Measurements from ENCODE around the gene PARN.
"Not testable (repeated sequence)": the region's sequence is repeated elsewhere in the genome, so short reads cannot be mapped to it uniquely, and the experiment has no call there.

The PARN gene

DNA sequence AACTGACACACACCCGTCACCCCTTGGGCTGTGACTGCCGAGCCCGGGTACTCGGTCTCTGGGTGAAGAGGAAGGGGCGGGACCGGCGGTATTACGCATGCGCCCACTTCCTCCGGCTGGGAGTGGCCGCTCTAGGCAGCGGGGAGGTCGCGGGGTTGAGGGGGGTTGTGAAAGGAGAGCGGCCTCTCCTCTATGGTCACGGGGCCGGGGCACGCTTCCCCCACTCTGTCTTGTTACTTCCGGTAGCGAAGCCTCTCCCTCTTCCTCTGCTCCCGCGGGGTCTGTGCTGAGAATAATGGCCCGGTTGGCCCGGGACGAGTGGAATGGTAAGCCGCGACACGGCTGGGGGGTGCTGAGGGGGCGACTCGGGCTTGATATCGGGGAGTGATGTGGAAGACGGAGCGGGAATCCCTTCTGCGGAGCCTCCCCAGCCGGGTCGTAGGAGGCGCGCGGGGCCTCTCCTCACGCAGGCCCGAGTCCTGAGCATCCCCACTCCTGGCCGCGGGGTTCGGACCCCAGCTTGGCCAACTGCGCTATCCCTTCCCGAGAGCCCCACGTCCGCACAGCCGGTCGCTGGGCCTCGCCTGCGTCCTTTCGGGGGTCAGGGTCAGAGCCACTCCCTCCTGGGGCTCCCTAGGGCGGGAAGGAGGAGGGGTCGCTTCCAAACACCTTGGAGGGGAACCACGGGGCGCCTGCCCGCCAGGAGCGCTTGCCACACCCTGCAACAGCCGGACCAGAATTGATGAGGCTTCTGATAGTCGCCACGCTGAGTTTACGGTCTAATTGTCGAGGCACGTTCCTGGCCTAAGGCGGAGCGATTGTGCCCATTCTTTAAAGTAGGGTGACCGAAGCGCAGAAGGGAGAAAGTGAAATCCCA is 2.9 kb upstream of the PARN start, which contains the start of gene BFAR:
Gene BFAR, plus strand, starts transcription at position 259 of the 877 bp plus-strand sequence. CDS start 11,396 bp downstream, outside the sequence.
- peak; percentile 99 for DNase-seq

DNA sequence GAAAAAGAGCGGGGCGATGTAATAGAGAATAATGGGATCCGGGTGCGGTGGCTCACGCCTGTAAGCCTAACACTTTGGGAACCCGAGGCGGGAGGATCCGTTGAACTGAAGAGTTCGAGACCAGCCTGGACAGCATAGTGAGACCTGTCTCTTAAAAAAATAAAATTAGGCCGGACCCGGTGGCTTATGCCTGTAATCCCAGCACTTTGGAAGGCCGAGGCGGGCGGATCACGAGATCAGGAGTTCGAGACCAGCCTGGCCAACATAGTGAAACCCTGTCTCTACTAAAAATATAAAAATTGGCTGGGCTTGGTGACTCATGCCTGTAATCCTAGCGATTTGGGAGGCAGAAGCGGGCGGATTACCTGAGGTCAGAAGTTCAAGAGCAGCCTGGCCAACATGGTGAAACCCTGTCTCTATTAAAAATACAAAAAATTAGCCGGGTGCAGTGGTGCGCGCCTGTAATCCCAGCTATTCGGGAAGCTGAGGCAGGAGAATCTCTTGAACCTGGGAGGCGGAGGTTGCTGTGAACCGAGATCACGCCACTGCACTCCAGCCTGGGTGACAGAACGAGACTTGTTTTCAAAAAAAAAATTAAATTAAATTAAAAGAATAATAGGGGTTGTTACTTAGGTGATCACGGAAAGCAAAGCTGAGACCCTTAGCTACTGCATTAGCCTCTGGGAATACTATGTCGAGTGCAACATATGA is 715 bp upstream of the PARN start:
- peak; percentile 28 for DNase-seq

GRCh38 chr16:14629612-14629918 is 495 bp downstream of the PARN start:
- DNase-seq = no peak

DNA sequence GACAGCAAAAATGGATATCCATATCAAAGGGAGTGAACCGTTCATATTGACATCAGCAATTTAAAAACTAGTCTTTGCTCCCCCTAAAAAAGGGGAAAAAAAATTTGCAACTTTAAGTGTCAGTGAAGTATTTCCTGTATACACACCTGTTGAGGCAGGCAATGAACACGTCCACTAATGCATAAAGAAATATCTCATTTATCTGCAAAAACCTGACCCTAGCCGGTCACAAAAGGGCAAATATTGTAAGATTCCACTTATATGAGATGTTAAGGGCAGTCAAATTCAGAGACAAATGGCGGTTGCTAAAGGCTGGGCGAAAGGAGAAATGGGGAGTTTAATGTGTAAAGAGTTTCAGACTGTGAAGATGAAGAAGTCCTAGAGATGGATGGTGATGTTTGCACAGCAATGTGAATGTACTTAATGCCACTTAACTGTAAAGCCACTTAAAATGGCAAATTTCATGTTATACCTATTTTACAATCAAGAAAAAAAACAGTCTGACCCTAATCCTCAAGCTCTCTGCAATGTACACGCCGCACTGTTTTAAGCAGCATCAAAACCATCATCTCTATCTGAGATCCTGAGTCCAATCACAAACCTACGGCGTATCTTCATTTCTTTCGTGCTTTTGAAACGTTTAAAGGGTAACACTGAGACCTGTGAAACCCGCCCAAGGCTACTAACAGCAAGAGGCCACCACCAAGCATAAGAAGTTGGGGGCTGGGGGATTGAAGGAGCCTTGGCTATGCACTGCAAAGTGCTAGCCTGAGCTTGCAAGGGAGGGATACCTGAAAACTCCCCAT is 1.1 kb downstream of the PARN start:
- peak; percentile 36 for DNase-seq

DNA sequence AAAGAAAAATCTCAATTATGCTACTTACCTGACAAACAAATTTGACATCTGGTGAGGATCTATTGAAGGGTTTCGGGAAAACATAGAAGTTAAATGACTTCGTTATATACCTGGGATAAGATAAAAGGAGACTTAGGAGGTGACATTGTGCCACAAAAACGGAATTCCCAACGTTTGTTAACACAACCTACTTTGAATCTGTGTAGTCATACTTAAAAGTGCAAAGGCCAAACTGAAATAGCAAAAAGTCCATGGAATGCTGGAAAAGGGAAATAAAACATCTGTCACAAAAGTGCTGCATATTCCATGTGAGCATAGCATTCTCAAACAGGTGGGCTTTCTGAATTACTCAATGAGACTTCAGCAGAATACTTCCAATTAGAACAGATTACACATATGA is 3.0 kb downstream of the PARN start:
- DNase-seq = no peak

DNA sequence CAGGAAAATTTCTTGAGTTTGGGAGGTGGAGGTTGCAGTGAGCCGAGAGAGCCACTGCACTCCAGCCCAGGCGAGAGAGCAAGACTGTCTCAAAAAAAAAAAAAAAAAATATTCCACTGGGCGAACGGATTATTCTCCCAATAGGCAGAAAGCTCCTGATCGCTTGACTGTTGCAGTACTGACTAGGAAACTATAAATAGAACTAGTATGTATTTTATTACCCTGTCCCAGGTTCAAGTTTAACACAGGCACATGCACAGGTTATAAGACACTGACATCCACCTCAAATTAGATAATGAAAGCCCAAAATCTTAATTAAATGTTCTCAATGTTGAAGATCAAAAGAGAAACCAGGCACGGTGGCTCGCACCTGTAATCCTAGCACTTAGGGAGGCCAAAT is 11.5 kb downstream of the PARN start:
- DNase-seq = no peak

DNA sequence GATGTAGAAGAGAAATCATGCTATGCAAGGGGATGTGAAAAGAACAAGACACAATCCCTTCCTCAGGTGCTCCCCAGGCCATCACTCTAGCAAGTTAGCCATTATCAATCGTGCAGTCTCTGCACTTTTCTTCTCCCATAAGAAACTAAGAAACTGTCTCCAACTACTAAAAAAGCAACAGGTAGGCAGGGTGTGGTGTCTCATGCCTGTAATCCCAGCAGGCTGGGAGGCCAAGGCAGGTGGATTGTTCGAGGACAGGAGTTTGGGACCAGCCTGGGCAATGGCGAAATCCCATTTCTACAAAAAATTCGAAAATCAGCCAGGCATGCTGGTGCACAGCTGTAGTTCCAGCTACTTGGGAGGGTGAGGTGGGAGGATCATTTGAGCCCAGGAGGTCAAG is 13.8 kb downstream of the PARN start:
- no peak for DNase-seq

GRCh38 chr16:14613991-14614390 is 16.1 kb downstream of the PARN start:
- DNase-seq = no peak

DNA sequence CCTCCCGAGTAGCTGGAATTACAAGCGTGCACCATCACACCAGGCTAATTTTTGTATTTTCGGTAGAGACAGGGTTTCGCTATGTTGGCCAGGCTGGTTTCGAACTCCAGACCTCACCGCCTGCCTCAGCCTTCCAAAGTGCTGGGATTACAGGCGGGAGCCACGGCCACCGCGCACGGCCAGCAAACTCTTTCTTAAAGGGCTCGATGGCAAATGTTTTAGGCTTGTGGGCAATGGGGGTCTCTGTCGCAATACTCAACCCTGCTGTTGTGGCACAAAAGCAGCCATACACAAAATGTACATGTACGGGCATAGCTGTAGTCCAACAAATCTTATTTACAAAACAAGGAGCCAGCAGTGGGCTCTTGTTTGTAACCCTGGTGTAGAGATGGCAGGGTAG is 18.4 kb downstream of the PARN start:
- DNase-seq = no peak

- no peak for DNase-seq
Observed at GRCh38 chr16:14609716-14610115, 20.3 kb downstream of the PARN start.

DNA sequence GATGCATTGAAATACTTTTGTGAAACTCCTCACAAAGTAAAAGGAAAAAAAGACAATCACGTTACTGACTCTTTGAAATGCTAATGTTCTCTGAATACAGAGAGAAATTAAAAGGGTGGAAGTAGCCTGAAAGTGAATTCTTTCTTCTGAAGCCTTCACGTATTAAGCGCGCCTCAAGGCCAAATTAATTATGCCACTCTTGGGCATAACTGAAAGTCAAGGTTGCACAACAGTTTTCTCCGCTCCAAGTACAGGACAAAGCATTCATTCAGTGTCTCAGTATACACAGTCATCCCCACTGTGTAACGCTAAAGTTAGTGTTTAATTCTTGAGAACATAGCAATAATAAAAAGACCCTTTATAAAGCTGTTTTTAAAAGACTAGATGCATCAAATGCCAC is 21.5 kb downstream of the PARN start:
- no peak for DNase-seq

DNA sequence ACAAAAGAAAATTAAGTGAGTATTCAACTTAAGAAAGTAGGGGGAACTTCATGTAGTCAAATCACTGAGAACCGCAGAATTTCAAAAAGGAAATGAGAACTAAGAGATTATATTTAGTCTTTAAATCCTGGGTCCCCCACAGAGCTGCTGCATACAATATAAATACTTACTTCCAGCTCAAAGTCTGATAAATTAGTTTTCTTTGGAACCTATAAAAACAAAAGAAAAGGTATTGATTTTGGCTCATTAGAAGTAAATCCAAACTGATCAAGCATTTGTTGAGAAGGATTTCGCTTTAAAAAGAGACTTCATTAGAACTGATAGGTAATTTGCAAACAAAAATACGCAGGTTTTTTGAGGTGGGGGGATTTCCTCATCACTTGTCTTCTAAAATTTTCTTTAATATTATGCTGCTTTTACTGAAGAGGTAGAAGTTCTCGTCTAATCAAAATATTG is 21.9 kb downstream of the PARN start:
- DNase-seq = no peak

GRCh38 chr16:14606102-14606501 is 24.0 kb downstream of the PARN start:
- DNase-seq = no peak

GRCh38 chr16:14602443-14602963 is 27.6 kb downstream of the PARN start:
- no peak for DNase-seq

- no peak for DNase-seq
Observed at GRCh38 chr16:14600164-14600563, 29.9 kb downstream of the PARN start.

GRCh38 chr16:14586637-14587305 is 43.3 kb downstream of the PARN start:
- no peak for DNase-seq

DNA sequence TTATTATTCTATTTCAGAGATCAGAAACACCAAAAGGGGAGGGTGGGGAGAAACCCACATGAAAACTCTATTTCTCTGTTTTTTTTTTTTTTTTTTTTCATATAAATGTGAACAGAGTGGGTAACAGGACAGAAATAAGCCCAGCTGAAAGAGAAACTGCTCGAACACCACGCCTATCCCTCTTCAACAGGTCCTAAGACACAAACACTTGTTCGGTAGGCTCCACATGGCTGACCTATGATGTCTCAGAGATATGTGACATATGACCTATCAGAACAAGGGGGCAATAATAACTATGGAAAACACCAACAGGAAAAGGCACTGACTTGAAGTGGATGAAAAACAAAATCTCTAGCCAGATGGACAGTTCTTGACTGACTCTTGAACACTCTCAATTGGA is 44.8 kb downstream of the PARN start:
- DNase-seq = no peak

DNA sequence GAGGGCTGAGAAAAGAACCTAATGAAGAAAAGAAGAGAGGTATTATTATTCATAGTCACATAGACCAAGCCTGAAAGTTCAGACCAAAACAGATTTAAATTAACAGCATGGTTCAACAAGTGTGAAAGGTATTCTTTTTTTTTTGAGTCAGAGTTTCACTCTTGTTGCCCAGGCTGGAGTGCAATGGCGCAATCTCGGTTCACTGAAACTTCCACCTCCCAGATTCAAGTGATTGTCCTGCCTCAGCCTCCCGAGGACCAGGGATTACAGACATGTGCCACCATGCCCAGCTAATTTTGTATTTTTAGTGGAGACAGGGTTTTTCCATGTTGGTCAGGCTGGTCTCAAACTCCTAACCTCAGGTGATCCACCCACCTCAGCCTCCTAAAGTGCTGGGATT is 49.1 kb downstream of the PARN start:
- DNase-seq = not testable (repeated sequence)

DNA sequence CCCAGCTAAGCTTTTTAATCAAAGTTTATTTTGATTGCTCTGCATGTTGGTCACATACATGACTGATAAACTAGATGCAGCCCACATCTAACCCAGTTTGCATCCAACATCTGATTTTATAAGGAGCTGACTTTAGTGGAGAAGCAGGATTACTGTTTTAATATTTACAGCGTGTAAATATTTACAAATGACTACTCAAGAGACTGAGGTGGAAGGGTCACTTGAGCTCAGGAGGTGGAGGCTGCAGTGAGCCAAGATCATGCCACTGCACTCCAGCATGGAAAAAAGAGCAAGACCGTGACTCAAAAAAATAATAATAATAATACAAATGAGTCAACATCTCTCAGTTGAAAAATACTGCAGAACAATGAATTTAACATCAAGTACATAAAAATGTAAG is 50.8 kb downstream of the PARN start:
- no peak for DNase-seq

GRCh38 chr16:14576532-14576931 is 53.5 kb downstream of the PARN start:
- DNase-seq = no peak

- DNase-seq = no peak
Observed at GRCh38 chr16:14576069-14576468, 54.0 kb downstream of the PARN start.

GRCh38 chr16:14574698-14575415 is 55.2 kb downstream of the PARN start:
- not testable (repeated sequence) for DNase-seq

Measured in stimulated activated CD8-positive, alpha-beta memory T cell treated with anti-CD3 and anti-CD28 coated beads, Interleukin-4, amount 100 ng/mL, for 48 hours (primary cell).